Measurements from ENCODE around the gene IGFALS. TPM values are rescaled to one million over a fixed set of nuclear protein-coding genes. Genes with fewer than 3 reads are reported as not detected.

The IGFALS gene
- total and polyA plus RNA-seq, 11 donors, result 0.12 to 0.38 (median 0.23) TPM; not detected in 8

- WGBS, 4 donors, result 82 to 88% (median 85%) methylated on average over 18 to 19 of the region's 19 CpGs
- ATAC-seq (no peak), DNase-seq (no peak)
- Histone ChIP-seq H3K27ac (no peak overlapping the region), H3K4me3 (no peak overlapping the region), H3K27me3 (no peaks in the 10 kb centered on the region), H3K4me1 (peaks cover 4 to 31% (median 23%) of the 10 kb centered on the region in 12 donors), H3K9me3 (no peaks in the 10 kb centered on the region), H3K36me3 (peaks cover 0 to 22% (median 13%) of the 10 kb centered on the region in 9 donors)
- intact Hi-C loops (cut with DNase I), result no loop called here
- TF ChIP-seq POLR2A (IDR thresholded peaks at IDR 0.05) (no peak), CTCF (IDR thresholded peaks at IDR 0.05) (no peak)
Observed at GRCh38 chr16:1831186-1832075, 37.9 kb upstream of the IGFALS start.

DNA sequence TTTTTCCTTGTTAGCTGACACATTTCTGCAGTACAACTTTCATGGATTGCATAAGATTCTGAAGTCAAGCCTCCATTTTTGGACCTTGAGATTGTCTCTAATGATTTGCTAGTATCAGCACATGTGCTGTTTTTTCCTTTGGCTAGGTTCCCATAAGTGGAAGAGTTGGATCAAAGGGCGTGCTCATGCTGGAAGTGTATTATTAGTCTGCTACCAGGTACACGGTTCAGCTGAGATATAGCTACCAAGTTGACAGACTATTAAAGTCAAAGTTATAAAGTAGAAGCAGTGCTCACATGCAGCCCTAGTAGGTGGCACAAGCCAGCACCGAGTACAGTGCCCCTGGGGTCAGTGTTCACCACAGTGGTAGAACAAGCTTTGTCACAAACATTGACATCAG, 36.7 kb upstream of the IGFALS start:
- no peaks in the 10 kb centered on the region for H3K27me3 ChIP-seq
- H3K4me1 ChIP-seq, result peaks cover 9 to 39% (median 30%) of the 10 kb centered on the region in 12 donors
- H3K27ac ChIP-seq, result no peak overlapping the region
- 43 to 47% (median 45%) methylated on average over 3 of the region's 3 CpGs for WGBS, 4 donors
- H3K9me3 ChIP-seq, result no peaks in the 10 kb centered on the region
- no peak for TF ChIP-seq POLR2A (IDR thresholded peaks at IDR 0.05)
- no peak for DNase-seq
- H3K36me3 ChIP-seq, result peaks cover 0 to 22% (median 13%) of the 10 kb centered on the region in 9 donors
- ATAC-seq, result no peak
- intact Hi-C loops (cut with DNase I), result no loop called here
- H3K4me3 ChIP-seq, result no peak overlapping the region

DNA sequence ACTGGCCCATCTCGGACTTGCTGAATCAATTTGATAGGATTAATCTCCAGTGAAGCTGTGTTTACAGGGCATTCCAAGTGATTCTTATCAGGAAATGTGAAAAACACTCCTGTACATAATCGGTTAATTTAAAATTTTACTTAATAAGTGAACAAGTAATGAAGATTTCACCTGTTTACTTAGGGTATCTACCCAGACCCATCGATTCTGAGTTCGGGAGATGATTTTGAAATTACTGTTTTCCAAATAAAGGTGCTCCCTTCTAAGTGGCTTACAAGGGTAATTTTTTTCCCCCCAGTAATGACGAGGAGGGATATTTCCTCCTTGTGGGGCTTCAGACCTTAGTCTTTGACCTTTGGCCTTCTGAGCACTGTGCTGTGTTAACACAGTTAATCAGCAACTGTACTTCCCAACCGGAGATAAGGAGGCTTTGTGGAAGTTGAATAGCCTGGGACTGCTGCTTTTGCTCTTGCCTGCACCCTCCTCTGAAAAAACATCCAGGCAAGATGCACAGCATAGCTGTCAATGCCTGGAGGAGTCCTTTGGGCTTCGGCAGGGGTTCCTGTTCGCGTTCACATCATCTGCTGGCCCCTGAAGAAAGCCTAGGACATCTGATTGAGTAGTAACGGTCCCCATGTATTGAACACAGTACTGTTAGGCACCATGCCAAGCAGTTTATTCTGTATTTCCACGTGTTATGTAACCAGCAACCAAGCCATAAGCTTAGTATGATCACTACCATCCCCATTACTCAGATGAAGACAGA, 35.3 kb upstream of the IGFALS start:
- no peak for DNase-seq
- TF ChIP-seq CTCF (IDR thresholded peaks at IDR 0.05) (no peak), POLR2A (IDR thresholded peaks at IDR 0.05) (no peak)
- WGBS, 4 donors, result 46 to 57% (median 55%) methylated on average over 11 of the region's 11 CpGs
- intact Hi-C loops (cut with DNase I), result no loop called here
- Histone ChIP-seq H3K9me3 (no peaks in the 10 kb centered on the region), H3K27me3 (no peaks in the 10 kb centered on the region), H3K4me3 (peak overlapping the region in 8 of 12 donors; percentile 6 to 99 (median 82)), H3K36me3 (peaks cover 0 to 22% (median 13%) of the 10 kb centered on the region in 9 donors), H3K4me1 (peaks cover 9 to 53% (median 41%) of the 10 kb centered on the region in 12 donors), H3K27ac (no peak overlapping the region)
- no peak for ATAC-seq

DNA sequence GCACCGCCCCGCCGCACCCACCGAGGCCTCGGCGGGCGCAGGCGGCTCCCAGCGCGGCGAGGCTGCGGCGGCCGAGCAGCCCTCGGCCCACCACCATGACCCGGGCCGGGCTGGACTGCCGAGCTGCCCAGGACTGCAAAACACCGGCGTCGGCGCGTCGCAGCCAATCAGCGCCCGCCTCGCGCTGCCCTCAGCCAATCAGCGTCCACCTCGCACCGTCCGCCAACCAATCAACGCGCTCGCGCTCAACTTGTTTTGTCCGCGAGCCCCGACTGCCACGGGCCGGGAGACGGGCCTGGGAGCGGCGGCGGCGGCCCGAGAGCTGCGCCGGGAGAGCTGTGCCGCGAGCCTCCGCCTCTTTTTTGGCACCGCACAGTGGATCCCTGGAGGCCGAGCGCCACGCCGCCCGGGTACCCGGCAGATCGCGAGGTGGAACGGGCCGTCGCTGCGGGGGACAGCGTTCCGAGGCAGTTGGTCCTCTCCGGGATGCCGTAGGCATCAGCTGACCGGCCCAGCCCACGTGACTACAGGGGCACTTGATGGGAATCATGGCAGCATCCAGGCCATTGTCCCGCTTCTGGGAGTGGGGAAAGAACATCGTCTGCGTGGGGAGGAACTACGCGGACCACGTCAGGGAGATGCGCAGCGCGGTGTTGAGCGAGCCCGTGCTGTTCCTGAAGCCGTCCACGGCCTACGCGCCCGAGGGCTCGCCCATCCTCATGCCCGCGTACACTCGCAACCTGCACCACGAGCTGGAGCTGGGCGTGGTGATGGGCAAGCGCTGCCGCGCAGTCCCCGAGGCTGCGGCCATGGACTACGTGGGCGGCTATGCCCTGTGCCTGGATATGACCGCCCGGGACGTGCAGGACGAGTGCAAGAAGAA, 33.4 kb upstream of the IGFALS start, which contains the start of the genes FAHD1 and HAGH:
FAHD1 (plus strand) TSS at position 516 of the 883 bp plus-strand sequence; CDS start at position 549, 33 bp downstream.
HAGH (minus strand) TSS at position 135 of the 883 bp plus-strand sequence; CDS start at position 97, 38 bp downstream.
- H3K27ac ChIP-seq, result peak within 1 kb of the TSS; percentile 32 to 97 (median 86)
- H3K4me1 ChIP-seq, result peaks cover 9 to 57% (median 46%) of the 10 kb centered on the region in 12 donors
- TF ChIP-seq POLR2A (IDR thresholded peaks at IDR 0.05) (peak in 1 of 2 donors; percentile 35), CTCF (IDR thresholded peaks at IDR 0.05) (no peak)
- peak; percentile 85 to 95 (median 94) for ATAC-seq
- H3K27me3 ChIP-seq, result no peaks in the 10 kb centered on the region
- WGBS, 4 donors, result 0 to 1% (median 0%) methylated on average over 29 to 104 of the region's 104 CpGs
- peaks cover 0 to 29% (median 22%) of the 10 kb centered on the region in 9 donors for H3K36me3 ChIP-seq
- DNase-seq, result peak; percentile 93 to 96 (median 95)
- peak within 1 kb of the TSS; percentile 58 to 99 (median 82) for H3K4me3 ChIP-seq
- intact Hi-C loops (cut with DNase I), result loop anchor here in 1 of 10 donors (1.0 kb wide), 1 partner anchor 45 kb away; the partner anchor contains the start of genes NUBP2 and SPSB3
- H3K9me3 ChIP-seq, result no peaks in the 10 kb centered on the region

Measured in heart left ventricle (tissue), 16 donors.